Hepatocyte (in vitro differentiated cells): Measurements from ENCODE around the gene ANKRD13A.

Source experiments
- CTCF ChIP-seq: fragments of 200-600 bp; sonication (generic); IDR thresholded peaks from 2 replicates; pipeline ENCODE4 v1.5.1; 2016; ENCODE audit warnings: antibody characterized with exemption, mild to moderate bottlenecking; ENCODE audit not compliant: poor library complexity
- EZH2 ChIP-seq: fragments of 200-600 bp; sonication (generic); IDR thresholded peaks from 2 replicates; pipeline ENCODE4 v1.6.1; 2016; ENCODE audit warnings: antibody characterized with exemption, mild to moderate bottlenecking, borderline replicate concordance
- EZH2phosphoT487 ChIP-seq: fragments of 200-600 bp; sonication (generic); IDR thresholded peaks from one replicate; pipeline ENCODE4 v1.6.1; 2018; ENCODE audit warnings: antibody characterized with exemption, mild to moderate bottlenecking, low read depth, moderate library complexity; ENCODE audit not compliant: unreplicated experiment, severe bottlenecking

DNA sequence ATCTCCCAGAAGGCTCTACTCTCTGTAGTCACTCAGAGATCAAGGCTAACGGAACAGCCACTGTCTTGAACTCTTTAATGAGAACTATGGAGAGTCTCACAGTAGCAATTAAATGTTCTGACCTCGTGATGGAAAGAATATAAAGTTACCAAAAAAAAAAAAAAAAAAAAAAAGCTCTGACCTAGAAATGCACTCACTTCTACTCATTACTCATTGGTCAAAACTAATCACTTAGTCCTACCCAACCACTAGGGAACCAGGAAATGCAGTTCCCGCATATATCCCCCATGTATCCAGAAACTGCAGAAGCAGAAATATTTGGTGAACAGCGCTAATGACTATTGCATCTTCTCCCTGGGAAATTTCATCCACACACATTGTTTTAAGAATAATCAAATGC lies 78.6 kb downstream of the ANKRD13A start:
- no peak for TF ChIP-seq CTCF
- TF ChIP-seq EZH2 = no peak
- no peak for TF ChIP-seq EZH2phosphoT487
